Measurements from ENCODE around the gene LEMD1.
"Not testable (repeated sequence)": the region's sequence is repeated elsewhere in the genome, so short reads cannot be mapped to it uniquely, and the experiment has no call there.

The LEMD1 gene

DNA sequence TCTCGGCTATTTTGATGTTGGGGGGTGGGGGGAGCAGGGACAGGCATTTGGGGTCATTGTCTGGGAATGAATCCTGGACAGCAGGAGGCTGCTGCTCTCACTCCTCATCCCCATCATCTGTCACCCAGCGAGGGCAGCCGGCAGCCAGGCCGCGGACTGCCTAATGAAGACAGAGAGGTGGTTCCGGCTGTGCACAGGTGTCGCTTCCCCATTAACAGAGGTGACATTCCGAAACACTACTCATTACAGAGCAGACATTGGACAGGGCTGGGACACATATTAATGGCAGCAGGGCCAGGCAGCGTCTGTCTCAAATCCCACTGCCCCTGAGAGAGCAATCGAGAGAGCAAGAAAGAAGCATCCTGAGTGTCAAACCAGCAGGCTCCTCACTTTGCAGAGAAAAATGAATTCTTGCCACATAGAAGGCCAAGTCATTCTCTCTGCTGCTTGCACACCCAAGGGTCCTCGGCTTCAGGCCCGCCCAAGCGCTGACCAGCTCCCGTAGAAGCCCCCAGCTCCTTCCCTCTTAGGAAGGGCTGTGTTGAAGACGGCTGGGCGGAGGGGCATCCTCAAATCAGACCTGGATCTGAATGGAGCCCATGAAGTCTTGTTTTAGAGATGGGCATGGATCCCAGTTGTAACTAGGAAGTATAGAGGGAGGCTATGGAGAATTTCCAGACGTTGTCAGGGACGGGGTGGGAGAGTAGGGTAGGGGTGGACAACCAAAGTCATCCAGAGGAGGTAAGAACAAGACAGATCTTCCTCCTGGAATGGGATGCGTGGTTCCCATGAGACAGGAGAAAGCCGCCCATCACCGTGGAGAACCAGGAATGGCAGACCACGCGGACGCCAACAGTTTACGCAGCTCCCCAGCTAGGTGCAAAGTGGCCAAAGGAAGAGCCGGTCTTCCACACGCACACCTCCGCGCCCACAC is 8.2 kb upstream of the LEMD1 start:
- DNase-seq = peak in 1 of 14 donors; percentile 67

DNA sequence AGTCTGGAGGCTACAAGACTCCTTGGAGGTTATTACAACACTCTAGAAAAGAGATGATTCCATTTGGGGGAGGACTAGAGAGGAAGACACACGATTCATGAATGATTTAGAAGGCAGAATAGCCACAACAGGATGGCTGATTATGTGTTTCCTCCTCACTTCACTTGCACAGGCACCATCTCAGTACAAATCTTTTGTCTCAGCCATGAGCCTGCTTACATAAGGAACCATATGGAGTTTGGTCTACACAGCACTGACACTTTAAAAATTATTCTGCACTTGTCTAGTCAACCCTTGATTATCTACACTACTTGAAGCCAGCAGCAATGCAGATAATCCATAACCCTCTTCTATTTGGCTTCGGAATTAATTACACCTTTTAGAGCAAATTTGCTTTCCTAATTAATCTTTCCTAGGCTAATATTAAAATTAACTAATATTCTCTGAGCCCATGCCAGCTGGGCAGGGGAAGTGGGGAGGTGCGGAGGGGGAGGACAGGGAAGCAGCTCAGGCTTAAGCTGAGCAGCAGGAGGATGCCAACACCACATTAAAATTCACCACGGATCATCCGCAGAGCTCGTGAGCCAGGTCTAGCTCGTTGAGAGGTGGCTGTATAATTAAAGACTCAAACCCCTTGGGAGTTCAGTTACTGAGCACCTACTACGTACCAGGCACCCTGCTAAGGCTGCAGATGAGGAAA is 3.2 kb upstream of the LEMD1 start:
- no peak for DNase-seq

DNA sequence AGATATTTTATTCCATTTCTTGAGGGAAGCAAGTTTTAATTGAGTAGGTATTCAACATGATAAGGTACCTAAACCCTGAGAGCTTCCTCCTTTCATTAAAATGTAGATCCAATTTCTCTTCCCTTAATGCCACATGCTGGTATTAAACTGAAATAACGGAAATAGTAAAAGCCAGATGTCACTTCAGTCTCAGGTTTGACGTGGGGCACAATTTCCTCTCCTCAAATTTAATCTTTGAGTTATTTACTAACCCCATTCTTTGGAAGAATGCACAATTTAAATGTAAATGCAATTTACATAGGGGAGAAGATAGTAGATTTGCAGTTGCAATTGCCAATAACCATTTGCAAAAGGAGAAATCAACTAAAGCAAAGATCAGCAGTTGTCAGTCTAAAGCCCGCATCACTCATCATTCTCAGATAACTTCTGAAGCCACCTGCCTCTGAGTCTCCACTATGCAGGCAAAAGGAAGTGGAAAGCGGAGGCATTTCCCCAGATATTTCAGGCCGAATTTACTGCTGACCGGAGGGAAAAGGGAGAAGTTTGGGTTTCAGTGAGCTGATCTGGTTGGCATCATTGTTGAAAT is 2.1 kb upstream of the LEMD1 start:
- no peak for DNase-seq

DNA sequence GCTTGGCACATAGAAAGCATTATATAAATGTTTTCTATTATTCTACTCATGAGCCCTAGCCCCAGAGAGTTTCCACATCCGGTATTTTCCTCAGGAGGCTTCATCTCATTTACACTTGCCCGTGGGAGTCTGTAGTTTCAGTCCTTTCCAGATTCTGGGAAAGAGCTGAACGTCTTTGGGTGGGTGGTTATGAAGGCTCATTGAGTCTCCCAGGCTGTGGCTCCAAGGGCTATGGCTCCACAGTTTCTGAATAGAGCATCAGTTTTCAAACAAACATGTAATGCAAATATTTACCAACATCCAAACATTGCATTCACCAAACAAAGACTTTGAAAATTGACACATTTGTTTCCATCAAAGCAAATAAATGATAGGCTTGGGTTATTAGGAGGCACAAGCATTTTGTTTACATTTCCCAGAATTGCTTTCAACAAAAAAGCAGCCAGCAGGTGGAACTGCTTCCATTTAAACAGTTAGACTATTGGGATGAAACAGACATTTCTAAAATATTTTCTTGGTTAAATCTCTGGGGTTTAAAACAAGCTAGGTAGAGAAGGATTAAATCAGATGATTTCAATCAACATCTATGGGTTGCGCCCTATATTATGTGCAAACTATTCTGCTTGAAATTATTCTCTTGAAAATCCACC is 1.3 kb upstream of the LEMD1 start:
- DNase-seq = no peak

DNA sequence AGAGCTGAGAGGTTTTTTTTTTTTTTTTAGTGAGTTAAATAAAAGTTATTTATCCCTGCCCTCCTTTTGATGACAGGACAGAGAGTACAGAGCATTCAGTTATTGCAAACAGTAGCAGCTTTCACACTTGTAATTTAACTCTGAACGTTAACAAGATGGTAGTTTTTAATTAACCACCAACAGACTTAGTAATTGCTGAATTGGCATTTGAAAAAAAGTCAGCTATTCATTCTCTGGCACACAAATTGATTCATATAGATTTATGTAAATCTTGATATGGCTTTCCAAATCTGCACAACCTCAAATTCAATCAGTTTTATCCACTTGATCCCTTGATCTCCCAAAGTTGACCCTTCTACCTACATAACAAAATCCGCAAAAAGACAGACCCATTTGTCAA is 918 bp downstream of the LEMD1 start:
- DNase-seq = no peak

DNA sequence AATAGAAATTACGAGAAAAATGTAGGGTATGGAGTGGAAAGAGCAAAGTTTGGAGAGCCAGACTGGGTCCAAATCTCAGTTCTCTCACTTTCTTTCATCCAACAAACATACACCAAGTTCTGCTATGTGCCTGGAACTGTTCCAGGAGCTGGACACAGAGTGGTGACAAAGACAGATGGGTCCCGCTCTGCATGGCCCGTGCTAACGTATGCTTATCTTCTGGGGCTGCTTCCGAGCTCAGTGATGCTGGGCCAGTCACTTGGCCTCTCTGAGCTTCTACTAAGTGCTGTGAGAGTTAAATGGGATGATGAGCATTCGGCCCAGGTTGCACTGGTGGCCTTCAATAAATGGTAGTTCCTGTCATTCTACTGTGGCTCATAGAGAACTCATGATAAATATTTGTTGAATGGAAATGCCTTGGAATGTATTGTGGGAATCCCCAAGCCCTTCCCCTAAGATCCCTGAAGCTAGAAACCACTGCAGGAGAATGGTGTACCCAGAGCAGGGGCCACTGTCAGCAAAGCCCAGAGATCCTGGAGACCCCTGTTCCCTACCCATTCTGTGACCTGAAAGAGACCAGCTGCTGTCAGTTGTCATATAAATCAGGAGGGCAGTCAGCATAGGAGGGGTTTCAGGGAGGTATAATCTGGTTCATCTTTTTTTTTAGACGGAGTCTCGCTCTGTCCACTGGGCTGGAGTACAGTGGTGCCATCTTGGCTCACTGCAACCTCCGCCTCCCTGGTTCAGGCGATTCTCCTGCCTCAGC is 3.8 kb downstream of the LEMD1 start:
- no peak for DNase-seq

DNA sequence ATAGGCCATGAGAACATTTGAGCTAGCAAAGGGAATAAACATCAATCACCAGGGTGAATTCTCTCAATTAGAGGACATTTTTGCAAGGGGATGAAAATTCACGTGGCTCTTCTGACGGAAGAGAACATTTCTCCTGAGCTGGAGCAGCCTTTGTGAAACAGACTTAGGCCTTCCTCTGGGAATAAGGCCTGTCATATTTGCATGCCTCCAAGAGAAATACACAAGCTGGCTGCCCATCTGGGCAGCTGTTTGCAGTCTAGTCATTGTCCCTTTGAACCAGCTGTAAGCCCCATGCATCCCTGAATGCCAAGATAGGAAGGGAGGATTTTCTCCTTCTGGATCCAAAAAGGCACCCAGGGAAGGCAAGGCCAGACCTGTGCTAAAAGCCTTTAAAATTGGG is 5.5 kb downstream of the LEMD1 start:
- DNase-seq = no peak

DNA sequence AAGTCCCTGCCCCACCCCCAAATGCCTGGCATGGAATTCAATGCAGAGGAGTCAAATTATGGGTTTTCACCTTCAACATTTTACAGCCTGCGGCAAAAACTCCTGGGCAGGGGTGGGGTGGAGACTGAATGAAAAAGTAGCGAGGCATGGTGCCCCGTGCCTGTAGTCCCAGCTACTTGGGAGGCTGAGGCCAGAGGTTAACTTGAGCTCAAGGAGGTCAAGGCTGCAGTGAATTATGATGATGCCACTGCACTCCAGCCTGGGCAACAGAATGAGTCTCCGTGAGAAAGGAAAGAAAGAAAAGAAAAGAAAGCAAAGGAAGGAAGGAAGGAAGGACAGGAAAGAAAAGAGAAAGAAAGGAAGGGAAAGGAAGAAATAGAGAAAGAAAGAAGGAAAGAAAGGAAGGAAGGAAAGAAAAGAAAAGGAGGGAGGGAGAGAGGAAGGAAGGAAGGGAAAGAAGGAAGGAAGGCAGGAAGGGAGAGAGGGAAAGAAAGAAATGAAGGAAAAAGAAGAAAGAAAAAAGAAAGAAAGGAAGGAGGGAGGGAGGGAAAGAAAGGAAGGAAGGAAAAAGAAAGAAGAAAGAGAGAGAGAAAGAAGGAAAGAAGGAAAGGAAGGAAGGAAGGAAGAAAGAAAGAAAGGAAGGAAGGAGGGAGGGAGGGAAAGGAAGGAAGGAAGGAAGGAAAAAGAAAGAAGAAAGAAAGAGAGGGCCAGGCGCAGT is 11.1 kb downstream of the LEMD1 start:
- no peak for DNase-seq

DNA sequence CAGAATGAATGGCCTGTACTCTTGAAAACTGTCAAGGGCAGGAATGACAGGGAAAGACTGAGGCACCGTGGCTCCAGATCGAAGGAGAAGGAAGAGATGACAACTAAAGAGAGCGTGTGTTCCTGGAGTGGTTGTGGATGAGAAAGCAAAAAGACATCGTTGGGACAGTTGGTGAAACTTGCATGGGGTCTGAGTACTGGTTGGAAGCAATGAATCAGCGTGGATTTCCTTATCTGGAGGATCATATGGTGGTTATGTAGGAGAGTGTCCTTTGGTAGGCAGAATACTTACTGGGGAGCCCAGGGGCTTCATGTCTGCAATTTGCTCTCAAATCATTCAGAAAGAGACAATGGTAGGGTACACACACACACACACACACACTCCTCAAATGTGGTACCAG is 13.9 kb downstream of the LEMD1 start:
- DNase-seq = no peak

DNA sequence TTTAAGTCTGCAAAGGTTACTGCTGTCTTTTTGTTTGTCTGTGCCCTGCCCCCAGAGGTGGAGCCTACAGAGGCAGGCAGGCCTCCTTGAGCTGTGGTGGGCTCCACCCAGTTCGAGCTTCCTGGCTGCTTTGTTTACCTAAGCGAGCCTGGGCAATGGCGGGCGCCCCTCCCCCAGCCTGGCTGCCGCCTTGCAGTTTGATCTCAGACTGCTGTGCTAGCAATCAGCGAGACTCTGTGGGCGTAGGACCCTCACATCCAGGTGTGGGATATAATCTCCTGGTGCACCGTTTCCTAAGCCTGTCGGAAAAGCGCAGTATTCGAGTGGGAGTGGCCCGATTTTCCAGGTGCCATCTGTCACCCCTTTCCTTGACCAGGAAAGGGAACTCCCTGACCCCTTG is 15.6 kb downstream of the LEMD1 start:
- DNase-seq = not testable (repeated sequence)

DNA sequence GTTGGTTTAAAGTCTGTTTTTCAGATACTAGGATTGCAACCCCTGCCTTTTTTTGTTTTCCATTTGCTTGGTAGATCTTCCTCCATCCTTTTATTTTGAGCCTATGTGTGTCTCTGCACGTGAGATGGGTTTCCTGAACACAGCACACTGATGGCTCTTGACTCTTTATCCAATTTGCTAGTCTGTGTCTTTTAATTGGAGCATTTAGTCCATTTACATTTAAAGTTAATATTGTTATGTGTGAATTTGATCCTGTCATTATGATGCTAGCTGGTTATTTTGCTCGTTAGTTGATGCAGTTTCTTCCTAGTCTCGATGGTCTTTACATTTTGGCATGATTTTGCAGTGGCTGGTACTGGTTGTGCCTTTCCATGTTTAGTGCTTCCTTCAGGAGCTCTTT is 17.4 kb downstream of the LEMD1 start:
- not testable (repeated sequence) for DNase-seq

DNA sequence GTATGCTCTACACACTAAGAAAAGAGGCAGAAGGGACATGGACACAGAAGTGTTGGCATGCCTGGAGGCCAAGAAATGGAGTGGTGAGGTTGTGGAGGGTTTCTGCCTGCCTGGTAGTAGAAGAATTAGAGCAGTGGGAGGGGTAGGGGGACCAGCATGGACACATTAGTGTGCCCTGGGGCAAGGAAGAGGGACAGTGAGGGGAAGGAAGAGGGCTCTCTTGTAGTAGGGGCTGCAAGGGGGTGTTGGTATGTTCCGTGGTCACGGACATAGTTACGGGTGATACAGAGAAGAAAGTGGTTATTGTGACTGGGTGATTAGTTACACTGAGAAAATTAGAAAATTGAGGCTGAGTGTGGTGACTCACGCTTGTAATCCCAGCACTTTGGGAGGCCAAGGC is 23.3 kb downstream of the LEMD1 start:
- DNase-seq = no peak

DNA sequence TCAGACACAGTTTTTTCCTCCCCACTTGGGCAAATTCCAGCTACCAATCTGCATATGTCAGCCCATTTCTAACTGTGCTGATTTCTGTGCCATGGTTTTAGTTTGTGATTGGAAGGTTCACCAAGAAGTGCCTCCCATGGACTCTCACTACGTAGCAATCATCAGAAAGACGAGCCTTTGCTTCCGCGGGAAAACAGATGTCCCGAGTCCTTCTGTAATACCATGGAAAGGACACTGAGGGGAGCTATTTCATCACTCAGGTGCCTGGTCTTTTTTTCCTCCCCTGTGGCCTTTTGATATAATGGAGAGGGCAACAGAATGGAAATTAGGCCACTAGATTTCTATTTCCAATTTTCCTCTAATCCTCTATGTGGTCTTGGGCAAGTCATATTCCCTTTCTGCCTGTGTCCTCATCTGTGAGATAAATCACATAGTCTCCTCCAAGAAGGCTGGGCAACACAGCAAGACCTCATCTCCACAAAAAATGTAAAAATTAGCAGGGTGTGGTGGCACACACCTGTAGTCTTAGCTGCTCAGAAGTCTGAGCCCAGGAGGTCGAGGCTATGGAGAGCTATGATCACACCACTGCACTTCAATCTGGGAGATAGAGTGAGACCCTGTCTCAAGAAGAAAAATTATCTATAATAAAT is 24.8 kb downstream of the LEMD1 start:
- peak in 2 of 14 donors; percentile 4 to 75 for DNase-seq

DNA sequence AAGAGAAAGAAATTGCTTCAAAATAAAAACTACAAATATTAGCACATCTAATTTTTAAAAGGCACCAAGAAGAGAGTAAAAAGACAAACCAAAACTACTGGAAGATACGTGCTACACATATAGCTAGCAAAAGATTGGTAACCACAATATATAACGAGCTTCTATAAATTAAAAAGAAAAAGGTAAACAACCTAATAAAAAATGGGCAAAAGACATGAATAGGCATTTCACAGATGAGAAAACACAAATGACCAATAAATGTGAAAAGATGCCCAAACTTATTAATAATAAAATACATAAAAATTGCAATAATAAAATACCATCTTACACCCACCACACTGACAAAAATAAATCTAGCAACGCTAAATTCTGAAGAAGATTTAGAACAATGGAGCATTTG is 26.2 kb downstream of the LEMD1 start:
- no peak for DNase-seq

DNA sequence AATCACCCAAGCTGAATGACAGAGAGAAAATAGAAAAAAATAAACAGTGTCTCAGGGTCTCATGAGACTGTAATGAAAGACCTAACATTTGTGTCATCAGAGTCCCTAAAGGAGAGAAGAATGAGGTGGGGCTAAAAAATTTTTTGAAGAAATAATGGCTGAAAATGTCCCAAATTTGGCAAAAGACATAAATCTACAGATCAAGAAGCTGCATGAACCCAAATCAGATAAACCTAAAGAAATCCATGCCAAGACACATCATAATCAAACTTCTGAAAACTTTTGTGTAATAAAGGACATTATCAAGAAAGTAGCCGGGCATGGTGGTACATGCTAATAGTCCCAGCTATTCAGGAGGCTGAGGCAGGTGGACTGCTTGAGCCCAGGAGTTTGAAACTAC is 29.2 kb downstream of the LEMD1 start:
- no peak for DNase-seq

DNA sequence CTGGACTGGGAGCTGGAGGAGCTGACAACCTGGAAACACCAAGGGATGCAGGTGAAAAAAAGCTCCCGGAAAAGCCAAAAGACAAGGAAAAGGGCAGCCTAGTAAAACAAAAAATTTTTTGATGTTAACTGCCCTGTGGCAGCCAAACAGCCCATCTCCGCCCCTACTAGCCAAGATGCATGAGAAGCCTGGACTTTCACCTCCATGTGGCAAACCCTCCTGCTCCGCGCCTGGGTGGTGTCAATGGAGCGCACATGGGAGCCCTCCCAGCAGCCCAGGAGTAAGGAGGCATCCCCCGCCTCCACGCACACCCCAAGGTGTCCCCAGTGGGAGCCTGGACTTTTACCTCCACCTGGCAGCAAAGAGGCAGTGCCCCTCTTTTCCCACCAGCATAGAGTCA is 30.5 kb downstream of the LEMD1 start:
- DNase-seq = no peak

DNA sequence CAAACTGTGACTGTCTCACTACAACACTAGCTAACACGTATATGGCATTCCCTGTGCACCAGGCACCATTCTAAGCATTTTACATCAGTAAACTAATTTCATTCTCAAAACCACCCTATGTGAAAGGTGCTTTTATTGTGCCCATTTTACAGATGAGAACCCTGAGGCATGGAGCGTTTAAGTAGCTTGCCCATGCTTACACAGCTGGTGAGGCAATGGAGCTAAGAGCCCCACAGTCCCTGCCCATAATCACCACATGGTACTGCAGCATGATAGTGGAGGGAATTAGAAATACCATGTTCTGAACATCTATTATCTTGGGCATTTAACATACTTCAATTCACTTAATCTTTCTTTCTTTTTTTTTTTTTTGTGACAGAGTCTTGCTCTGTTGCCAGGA is 34.0 kb downstream of the LEMD1 start:
- DNase-seq = no peak

DNA sequence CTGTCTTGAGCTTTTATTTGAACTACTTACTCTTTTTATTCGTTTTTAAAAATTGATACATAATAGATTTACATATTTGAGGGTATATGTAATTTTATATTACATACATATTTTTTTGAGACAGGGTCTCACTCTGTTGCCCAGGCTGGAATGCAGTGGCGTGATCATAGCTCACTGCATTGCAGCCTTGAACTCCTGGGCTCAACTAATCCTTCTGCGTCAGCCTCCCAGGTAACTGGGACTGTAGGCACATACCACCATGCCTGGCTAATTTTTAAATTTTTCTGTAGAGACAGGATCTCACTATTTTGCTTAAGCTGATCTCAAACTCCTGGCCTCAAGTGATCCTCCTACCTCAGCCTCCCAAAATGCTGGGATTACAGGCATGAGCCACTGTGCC is 38.9 kb downstream of the LEMD1 start:
- not testable (repeated sequence) for DNase-seq

DNA sequence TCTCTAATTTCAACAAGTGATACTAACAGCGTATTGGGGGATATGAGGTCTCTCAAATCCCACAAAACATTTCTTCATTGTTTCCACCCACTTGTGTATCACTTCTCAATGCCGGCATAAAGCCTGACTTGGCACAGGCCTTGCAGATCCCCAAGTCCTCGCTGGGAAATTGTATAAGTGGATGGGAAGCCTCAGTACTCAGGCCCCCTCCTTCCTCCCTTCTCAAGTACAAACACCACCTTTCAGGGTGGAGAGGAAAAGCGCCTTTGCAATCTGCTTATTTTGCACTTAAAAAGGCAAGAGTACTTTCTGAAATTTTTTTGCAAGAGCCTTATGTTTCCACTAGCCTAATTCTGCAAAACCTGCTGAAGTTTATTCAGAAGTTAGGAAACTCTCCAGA is 39.3 kb downstream of the LEMD1 start:
- DNase-seq = no peak

DNA sequence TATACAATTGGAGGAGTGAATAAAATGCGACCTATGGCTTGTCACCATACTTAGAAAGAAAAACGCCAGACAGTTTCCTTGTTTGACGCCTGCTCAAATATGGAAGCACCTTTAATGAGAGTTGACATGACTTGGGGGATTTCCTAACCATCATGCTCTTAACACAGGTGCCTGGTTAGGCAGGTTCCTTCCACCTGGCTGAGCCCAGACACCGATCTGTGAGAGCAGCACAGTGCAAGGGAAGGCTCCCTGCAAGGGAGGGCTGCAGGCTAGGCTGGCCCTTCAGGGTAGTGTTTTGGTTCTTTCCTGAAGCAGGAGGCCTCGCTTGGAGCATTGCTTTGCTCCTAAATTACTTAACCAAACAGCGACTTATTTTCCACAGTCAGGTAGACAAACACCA is 40.6 kb downstream of the LEMD1 start:
- no peak for DNase-seq

DNA sequence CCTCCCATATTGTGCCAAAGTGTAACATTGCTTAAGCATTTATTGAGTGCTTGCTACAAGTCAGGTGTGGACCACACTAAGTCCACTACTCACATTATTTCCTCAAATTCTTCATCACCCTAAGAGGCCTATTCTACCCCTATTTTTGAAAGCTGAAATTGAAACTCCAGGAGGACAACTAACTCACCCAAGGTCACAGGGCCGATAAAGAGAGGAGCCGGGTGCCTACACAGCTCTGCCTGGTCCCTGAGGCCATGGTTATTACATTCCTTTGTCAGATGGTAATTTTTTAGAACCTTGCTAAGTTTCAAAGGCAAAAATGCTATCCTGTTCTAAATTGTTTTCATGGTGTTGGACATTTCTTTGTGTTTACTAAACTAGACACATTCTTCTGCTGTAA is 41.0 kb downstream of the LEMD1 start:
- DNase-seq = no peak
